ENCODE measurements around the gene RAB11B.

GRCh38 chr19:8403098-8403819 is 13.1 kb downstream of the RAB11B start:
- TF ChIP-seq CTCF (IDR thresholded peaks at IDR 0.05) (no peak), POLR2A (IDR thresholded peaks at IDR 0.05) (no peak)

Measured in breast epithelium (tissue), 3 donors.